LNCaP clone FGC (cell line): ENCODE results near the gene HDAC11.

Experiments used
- DNase-seq: peaks from one replicate; pipeline ENCODE4 v3.0.0-alpha.2; 2011; ENCODE audit warnings: low read depth
- H3K4me3 ChIP-seq: 2 replicates; pipeline ENCODE4 v1.5.1; 2011; ENCODE audit warnings: mild to moderate bottlenecking, low read depth, low read length, control low read depth
- TF ChIP-seq, protein P1 (sequence below): IDR thresholded peaks from 2 replicates; pipeline ENCODE4 v1.5.1; 2012; ENCODE audit warnings: mild to moderate bottlenecking; ENCODE audit not compliant: control insufficient read depth, insufficient read depth; ENCODE audit errors: extremely low read depth

The HDAC11 gene

DNA sequence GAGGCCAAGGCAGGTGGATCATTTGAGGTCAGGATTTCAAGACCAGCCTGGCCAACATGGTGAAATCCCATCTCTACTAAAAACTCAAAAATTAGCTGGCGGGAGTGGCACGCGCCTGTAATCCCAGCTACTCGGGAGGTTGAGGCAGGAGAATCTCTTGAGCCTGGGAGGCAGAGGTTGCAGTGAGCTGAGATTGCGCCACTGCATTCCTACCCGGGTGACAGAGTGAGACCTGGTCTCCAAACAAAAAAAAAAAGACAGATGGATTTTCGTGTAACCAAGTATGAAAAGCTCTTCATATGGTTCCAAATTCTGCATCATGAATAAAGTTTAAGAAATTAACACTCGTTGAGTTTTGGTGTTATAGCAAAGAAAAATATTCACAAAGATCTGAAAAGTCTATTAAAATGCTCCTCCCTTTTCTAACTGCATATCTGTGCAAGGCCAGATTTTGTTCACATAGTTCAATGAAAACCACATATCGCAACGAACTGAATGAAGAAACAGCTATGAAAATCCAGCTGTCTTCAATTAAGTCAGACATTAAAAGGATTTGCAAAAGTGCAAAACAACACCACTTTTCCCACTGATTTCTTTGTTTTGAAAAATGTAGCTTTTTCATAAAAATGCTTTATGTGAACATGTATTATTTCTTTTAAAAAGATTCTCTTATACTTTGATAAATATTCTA is 45.0 kb downstream of the HDAC11 start:
- DNase-seq, result no peak
- no peak overlapping the region for H3K4me3 ChIP-seq
- TF ChIP-seq, protein P1, sequence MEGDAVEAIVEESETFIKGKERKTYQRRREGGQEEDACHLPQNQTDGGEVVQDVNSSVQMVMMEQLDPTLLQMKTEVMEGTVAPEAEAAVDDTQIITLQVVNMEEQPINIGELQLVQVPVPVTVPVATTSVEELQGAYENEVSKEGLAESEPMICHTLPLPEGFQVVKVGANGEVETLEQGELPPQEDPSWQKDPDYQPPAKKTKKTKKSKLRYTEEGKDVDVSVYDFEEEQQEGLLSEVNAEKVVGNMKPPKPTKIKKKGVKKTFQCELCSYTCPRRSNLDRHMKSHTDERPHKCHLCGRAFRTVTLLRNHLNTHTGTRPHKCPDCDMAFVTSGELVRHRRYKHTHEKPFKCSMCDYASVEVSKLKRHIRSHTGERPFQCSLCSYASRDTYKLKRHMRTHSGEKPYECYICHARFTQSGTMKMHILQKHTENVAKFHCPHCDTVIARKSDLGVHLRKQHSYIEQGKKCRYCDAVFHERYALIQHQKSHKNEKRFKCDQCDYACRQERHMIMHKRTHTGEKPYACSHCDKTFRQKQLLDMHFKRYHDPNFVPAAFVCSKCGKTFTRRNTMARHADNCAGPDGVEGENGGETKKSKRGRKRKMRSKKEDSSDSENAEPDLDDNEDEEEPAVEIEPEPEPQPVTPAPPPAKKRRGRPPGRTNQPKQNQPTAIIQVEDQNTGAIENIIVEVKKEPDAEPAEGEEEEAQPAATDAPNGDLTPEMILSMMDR, result no peak

DNA sequence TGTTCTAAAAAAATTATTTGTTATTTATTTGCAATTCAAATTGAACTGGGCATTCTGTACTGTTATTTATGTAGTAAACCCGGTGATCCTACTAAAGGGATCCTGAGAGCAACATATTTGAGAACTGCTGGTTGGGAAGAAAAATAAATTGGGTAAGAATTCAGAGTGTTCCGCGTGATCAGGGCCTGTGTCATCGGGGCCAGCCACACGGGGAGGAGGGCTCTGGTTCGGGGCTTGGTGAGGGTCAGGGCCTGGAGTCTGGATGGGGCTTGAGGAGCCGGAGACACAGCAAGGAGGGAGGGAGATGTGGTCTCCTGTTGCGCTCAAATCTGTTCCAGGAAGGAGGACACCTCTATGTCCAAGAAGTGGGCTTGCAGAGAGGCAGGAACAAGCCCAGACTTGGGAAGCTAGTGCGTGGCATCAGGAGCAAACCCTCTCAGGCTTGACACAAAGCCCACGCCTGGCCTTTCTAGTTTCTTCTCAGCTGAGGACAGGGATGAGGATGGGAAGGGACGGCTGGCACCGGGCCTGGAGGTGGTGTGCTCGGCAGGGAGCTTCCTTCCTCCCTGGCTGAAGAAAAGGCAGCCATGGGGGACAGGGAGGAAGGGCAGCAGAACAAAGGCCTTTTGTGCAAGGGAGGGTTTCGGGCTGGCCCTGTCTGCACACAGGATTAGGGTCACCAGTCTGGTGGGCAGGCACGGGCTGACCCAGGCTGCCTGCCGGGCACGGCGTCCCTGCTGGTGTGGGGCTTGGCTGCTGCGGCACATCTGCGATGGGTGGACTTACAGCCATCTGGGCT is 45.9 kb downstream of the HDAC11 start:
- no peak overlapping the region for H3K4me3 ChIP-seq
- TF ChIP-seq, protein P1, result no peak
- no peak for DNase-seq

DNA sequence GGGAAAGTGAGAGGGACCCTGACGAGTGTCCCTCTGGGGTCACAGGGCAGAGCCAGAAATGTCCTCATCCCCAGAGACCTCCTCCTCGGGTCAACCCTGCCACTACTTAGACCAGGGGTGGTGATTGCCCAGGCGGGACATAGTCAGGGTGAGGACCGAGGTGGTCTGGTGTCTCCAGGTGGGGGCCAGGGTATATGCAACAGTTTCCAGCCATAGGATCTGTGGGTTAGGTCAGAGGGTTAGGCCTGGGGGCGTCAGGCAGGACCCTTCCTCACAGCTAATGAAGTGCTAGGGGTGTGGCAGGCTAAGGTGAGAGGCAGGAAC is 46.5 kb downstream of the HDAC11 start:
- no peak for DNase-seq
- TF ChIP-seq, protein P1, result no peak
- H3K4me3 ChIP-seq, result no peak overlapping the region

DNA sequence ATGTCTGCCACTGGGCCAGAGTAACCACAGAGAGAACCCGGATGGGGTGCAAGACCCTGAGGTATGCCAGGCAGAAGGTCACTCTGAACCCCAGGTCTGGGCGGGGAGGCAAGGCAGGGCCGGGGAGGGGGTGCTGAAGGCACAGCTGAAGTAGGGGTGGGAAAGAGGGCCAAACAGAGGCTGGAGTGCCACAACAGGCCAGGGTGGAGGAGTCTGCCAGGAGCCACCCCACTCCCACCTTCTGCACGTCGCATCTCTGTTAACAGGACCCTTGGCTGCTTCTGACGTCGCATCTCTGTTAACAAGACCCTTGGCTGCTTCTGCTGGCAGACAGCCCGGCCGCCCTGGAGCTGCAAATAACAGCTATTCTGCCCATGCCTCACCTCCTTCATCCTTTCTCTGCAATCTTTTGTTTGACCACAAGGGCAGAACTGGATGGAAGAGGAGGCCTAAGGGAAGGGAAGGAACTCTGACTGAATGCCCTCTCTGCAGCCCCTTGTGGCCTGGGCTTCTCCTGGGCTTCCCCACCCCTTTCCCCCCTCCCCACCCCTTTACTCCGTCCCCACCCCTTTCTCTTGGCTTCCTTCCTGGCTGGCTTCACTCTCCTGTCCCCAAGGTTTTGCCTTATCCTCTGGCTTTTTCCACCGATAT is 48.2 kb downstream of the HDAC11 start:
- TF ChIP-seq, protein P1, result no peak
- DNase-seq, result no peak
- no peak overlapping the region for H3K4me3 ChIP-seq

DNA sequence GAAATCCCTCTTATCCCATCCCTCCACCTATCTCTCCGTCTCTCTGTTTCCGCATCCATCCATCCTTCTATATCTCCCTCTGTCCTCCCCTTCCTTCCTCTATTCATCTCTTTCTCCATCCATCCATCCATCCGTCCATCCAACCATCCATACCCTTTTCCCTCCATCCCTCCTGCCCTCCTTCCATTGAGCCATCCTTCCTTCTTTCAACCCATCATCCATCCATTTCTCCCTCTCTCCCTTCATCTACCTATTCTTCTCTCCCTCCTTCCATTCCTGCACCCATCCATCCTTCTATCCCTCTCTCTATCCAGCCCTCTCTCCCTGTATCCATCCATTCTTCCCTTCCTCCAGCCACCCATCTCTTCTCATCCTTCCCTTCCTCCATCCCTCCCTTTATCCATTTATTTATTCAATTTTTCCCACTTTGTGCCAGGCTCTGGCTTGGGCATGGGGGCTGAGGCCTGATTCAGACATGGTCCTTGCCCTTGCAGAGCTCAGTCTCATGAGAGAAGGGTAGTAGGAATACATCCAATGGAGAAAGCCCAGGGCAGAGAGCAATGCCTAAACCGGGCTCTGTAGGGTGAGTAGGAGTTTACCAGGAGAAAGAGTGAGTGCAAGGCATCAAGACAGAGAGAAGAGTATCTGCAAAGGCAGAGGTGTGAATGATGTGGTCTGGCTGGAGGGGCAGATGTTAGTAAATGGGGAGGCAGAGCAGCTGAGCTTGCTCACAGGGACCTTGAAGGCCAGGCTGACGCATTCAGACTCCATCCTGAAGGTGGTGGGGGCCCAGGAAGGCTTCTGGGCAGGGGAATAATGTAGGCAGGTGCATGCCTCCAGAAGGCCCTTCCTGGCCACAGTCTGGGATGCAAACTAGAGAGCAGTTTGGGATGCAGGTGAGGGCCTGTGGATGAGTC is 49.3 kb downstream of the HDAC11 start:
- TF ChIP-seq, protein P1, result no peak
- no peak for DNase-seq
- H3K4me3 ChIP-seq, result no peak overlapping the region

DNA sequence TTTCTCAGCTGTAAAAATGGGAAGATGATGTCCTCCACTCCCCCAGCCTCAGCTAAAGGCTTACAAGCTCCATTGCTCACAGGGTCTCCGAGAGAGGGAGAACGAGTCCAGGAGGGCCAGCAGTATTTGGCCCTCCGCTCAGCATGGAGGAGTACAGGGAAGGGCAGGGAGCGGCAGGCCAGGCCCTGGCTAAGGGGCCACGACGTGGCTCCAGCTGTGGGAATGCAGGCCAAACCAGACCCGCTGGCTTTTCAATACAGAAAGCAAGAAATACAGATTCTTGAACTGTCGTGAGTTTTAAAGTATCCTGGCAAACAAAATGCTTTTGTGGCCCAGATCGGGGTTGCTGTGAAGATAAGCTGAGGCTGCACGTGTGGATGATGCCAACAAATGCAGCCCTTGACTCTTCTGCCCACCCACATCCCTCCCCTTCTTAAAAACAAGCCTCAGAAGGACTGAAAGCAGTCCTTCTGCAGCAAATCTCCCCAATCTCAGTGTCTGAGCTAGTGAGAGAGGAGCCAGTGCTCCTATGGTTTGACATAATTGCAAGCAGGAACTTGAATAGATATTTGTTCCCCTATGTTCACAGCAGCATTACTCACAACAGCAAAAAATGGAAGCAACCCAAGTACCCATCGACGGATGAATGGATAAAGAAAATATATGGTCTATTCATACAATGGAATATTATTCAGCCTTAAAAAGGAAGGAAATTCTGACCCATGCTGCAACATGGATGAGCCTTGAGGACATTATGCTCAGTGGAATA is 50.3 kb downstream of the HDAC11 start:
- TF ChIP-seq, protein P1, result no peak
- DNase-seq, result no peak
- no peak overlapping the region for H3K4me3 ChIP-seq
